ENCODE results near the gene GCDH. TPM values are rescaled to one million over a fixed set of nuclear protein-coding genes. Genes with fewer than 3 reads are reported as not detected.
A peak's percentile ranks its signal among the peaks of the same experiment; 100 is the strongest.

Gene GCDH
- total and polyA plus RNA-seq, 2 of the 8 experiments (the other 6 are each of a cell fraction or from before 2014, with no cell fraction given), result 67.3 to 89.4 TPM

DNA sequence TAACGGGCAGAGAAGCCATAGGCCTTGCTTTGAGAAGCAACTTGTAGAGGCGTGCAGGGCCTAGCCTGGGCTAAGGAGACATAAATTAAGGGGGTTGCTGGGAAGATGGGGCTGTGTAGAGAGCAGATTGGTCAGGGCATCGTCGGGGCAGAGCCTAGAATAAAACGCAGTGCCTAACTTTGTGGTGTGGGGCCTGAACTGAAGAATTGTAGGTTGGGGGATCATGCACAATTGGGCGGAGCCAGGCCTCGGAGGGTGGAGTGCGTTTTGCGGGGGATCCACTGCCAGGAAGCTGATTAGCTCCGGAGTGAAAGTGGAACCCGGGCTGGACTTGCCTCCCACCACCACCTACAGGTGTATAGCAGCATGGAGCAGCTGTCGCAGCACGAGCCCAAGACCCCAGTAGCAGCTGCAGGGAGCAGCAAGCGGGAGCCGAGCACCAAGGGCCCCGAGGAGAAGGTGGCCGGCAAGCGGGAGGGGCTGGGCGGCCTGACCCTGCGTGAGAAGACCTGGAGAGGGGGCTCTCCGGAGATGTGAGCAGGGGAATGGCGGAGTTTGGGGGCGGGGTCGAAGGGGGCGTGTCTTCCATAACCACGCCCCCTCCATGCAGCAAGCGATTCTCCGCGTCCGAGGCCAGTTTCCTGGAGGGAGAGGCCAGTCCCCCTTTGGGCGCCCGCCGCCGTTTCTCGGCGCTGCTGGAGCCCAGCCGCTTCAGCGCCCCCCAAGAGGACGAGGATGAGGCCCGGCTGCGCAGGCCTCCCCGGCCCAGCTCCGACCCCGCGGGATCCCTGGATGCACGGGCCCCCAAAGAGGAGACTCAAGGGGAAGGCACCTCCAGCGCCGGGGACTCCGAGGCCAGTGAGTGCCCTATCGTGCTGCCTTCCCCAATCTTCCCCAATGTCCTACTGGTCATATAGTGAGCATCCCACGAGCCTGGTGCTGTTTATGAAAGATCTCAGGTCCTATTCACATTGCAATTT lies 23.6 kb upstream of the GCDH start:
- H3K36me3 ChIP-seq (ENCODE audit: control insufficient read depth in 2 of 4, insufficient read depth in 4 of 4, low read length in 3 of 4), result peaks cover 0 to 7% (median 2%) of the 10 kb centered on the region in 4 experiments; a peak in 3 of 8 replicates
- H2AK5ac ChIP-seq (ENCODE audit: low read depth, low read length), result 0 out of 2 replicates have a peak overlapping the region, but pooled peaks have one; percentile 45
- no peak overlapping the region for H3K14ac ChIP-seq (ENCODE audit: insufficient read length)
- peak; percentile 79 to 96 for DNase-seq (ENCODE audit: low read depth in 1 of 2, low spot score in 2 of 2)
- peak overlapping the region; percentile 65 to 74 for H3K4me2 ChIP-seq (ENCODE audit: insufficient read depth in 1 of 2, low read depth in 2 of 2, low read length in 2 of 2)
- H4K5ac ChIP-seq (ENCODE audit: insufficient read length, low read depth, low read length), result peak overlapping the region; percentile 77
- H3K23ac ChIP-seq (ENCODE audit: insufficient read length), result no peak overlapping the region
- peaks cover 8% of the 10 kb centered on the region; the same call in 1 of the 2 replicates for H3K23me2 ChIP-seq (ENCODE audit: low read depth, low read length)
- no peaks in the 10 kb centered on the region for H3K9me3 ChIP-seq (ENCODE audit: insufficient read depth in 2 of 2, low read depth in 1 of 2, low read length in 1 of 2)
- ChIA-PET POLR2A (ENCODE audit: partially characterized antibody) (interaction anchor here (1.2 to 1.8 kb wide), 4 partner anchors 23 to 70 kb away, joined by 3 to 7 read pairs (median 3); partner anchors contain the start of gene GCDH), CTCF (ENCODE audit: partially characterized antibody) (interaction anchor here (0.6 to 1.1 kb wide), 3 partner anchors 9 to 195 kb away, joined by 3 read pairs; no protein-coding TSS in a partner anchor)
- peak overlapping the region; percentile 66 for H3K4ac ChIP-seq (replicated peaks; ENCODE audit: insufficient read length, low read depth, low read length)
- peak overlapping the region; percentile 51 for H4K91ac ChIP-seq (replicated peaks; ENCODE audit: insufficient read length, low read length)
- 0 out of 2 replicates have a peak overlapping the region, but pooled peaks have one; percentile 92 for H2BK15ac ChIP-seq (ENCODE audit: low read length)
- no peaks in the 10 kb centered on the region for H3K27me3 ChIP-seq (replicated peaks in 1 of 4; ENCODE audit: control insufficient read depth in 3 of 4, extremely low read depth in 1 of 4, insufficient read depth in 3 of 4, low read length in 3 of 4)
- H3K56ac ChIP-seq (replicated peaks; ENCODE audit: insufficient read length, low read depth, low read length), result peak overlapping the region; percentile 52
- FAIRE-seq, result peak; percentile 57
- H2BK20ac ChIP-seq (ENCODE audit: low read length), result no peak overlapping the region
- H4K8ac ChIP-seq (ENCODE audit: extremely low read depth, insufficient read depth, low read length), result peak overlapping the region; percentile 87
- WGBS, 2 experiments (ENCODE audit: extremely low coverage in 1 of 2, insufficient coverage in 1 of 2, insufficient read length in 1 of 2, insufficient replicate concordance in 2 of 2, low coverage in 1 of 2, low lambda C conversion rate in 2 of 2, missing lambda C conversion rate in 1 of 2), result 14% methylated on average over 44 of the region's 51 CpGs; no CpG with 5 or more reads in 1 of the 2 experiments
- H2AFZ ChIP-seq (ENCODE audit: low read length), result no peak overlapping the region; the same call in 1 of the 2 replicates
- H2BK12ac ChIP-seq (ENCODE audit: low read depth, low read length), result no peak overlapping the region
- no peak overlapping the region for H3K27ac ChIP-seq (ENCODE audit: low read depth, low read length)
- H2BK120ac ChIP-seq (replicated peaks; ENCODE audit: low read depth, low read length), result peak overlapping the region; percentile 89
- H2BK5ac ChIP-seq (ENCODE audit: low read depth, low read length), result peak overlapping the region; percentile 73; the same call in 1 of the 2 replicates
- peaks cover 3 to 17% (median 14%) of the 10 kb centered on the region in 4 experiments for H3K4me1 ChIP-seq (replicated peaks in 1 of 4; ENCODE audit: control insufficient read depth in 3 of 4, insufficient read depth in 4 of 4, low read length in 3 of 4)
- H3K18ac ChIP-seq (ENCODE audit: extremely low read depth, low read length), result peak overlapping the region; percentile 84; the same call in 1 of the 2 replicates
- no peaks in the 10 kb centered on the region for H3K79me2 ChIP-seq (ENCODE audit: control insufficient read depth in 1 of 2, insufficient read depth in 2 of 2, low read length in 2 of 2)
- peak overlapping the region; percentile 34 to 65 (median 46) for H3K4me3 ChIP-seq (ENCODE audit: extremely low read depth in 1 of 4, insufficient read depth in 2 of 4, low read depth in 3 of 4, low read length in 4 of 4)
- no peaks in the 10 kb centered on the region for H4K20me1 ChIP-seq (replicated peaks in 1 of 2; ENCODE audit: control insufficient read depth in 1 of 2, insufficient read depth in 2 of 2, low read length in 2 of 2)
- H3K79me1 ChIP-seq (ENCODE audit: low read depth, low read length), result no peaks in the 10 kb centered on the region
- H3K9ac ChIP-seq (replicated peaks in 1 of 4; ENCODE audit: extremely low read depth in 1 of 4, low read depth in 3 of 4, low read length in 3 of 4), result peak overlapping the region; percentile 9 to 50 (median 36); a peak in 5 of 7 replicates
- 0 out of 2 replicates have a peak, but pooled peaks have one; percentile 39 for TF ChIP-seq SP1 (IDR thresholded peaks at IDR 0.05; ENCODE audit: low read depth, low read length)
- 0 out of 4 replicates have a peak, but pooled peaks of 1 of the 2 experiments have one; percentile 27 for TF ChIP-seq SIN3A (conservative IDR thresholded peaks at IDR 0.05 in 1 of 2, IDR thresholded peaks at IDR 0.05 in 1 of 2; ENCODE audit: low read depth in 1 of 2, low read length in 2 of 2)
- TF ChIP-seq KDM5A (IDR thresholded peaks at IDR 0.05; ENCODE audit: low read length), result no peak
- TF ChIP-seq, protein P1, sequence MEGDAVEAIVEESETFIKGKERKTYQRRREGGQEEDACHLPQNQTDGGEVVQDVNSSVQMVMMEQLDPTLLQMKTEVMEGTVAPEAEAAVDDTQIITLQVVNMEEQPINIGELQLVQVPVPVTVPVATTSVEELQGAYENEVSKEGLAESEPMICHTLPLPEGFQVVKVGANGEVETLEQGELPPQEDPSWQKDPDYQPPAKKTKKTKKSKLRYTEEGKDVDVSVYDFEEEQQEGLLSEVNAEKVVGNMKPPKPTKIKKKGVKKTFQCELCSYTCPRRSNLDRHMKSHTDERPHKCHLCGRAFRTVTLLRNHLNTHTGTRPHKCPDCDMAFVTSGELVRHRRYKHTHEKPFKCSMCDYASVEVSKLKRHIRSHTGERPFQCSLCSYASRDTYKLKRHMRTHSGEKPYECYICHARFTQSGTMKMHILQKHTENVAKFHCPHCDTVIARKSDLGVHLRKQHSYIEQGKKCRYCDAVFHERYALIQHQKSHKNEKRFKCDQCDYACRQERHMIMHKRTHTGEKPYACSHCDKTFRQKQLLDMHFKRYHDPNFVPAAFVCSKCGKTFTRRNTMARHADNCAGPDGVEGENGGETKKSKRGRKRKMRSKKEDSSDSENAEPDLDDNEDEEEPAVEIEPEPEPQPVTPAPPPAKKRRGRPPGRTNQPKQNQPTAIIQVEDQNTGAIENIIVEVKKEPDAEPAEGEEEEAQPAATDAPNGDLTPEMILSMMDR (IDR thresholded peaks at IDR 0.05; ENCODE audit: control extremely low read depth in 1 of 3, insufficient read depth in 1 of 3, low read depth in 1 of 3, low read length in 3 of 3), result peak; percentile 0 to 31 (median 3); a peak in 2 of 4 replicates
- TF ChIP-seq RAD21 (IDR thresholded peaks at IDR 0.05 in 1 of 2, conservative IDR thresholded peaks at IDR 0.05 in 1 of 2; ENCODE audit: low read depth in 2 of 2, low read length in 2 of 2), result peak in 1 of 2 experiments; percentile 4; a peak in 1 of 4 replicates
- peak; percentile 33; the same call in 1 of the 2 replicates for TF ChIP-seq TBP (IDR thresholded peaks at IDR 0.05; ENCODE audit: low read depth, low read length)
